ENCODE measurements around the gene PLA2G6. TPM values are rescaled to one million over a fixed set of nuclear protein-coding genes. Genes with fewer than 3 reads are reported as not detected.

The PLA2G6 gene
- total RNA-seq, 1 experiment from 2014 or later, result 29.9 TPM

- POLR2A ChIA-PET, result interaction anchor here (0.6 kb wide), 1 partner anchor 21 kb away, joined by 3 read pairs; no protein-coding TSS in a partner anchor
- ATAC-seq, result no peak
- H3K4me3 Mint-ChIP-seq, result no peak overlapping the region
- H3K27ac Mint-ChIP-seq, result no peak overlapping the region
- TF ChIP-seq E2F4 (CRISPR knock-in tag; IDR thresholded peaks at IDR 0.05; ENCODE audit: borderline replicate concordance, low read depth) (no peak), HMGA2 (CRISPR knock-in tag; IDR thresholded peaks at IDR 0.05) (no peak), MAX (CRISPR knock-in tag; IDR thresholded peaks at IDR 0.05) (no peak), CBFB (CRISPR knock-in tag; IDR thresholded peaks at IDR 0.05; ENCODE audit: low read depth) (no peak), USF1 (CRISPR knock-in tag; IDR thresholded peaks at IDR 0.05) (no peak), TEAD4 (CRISPR knock-in tag; IDR thresholded peaks at IDR 0.05) (no peak), KAT7 (CRISPR knock-in tag; IDR thresholded peaks at IDR 0.05; ENCODE audit: borderline replicate concordance) (no peak), ZNF532 (CRISPR knock-in tag; IDR thresholded peaks at IDR 0.05; ENCODE audit: borderline replicate concordance) (no peak)
- H3K27me3 Mint-ChIP-seq (ENCODE audit: low read depth), result peaks cover 31% of the 10 kb centered on the region
- no peaks in the 10 kb centered on the region for H3K9me3 Mint-ChIP-seq
- CTCF ChIA-PET, result interaction anchor here (1.3 kb wide), 1 partner anchor 92 kb away, joined by 3 read pairs; no protein-coding TSS in a partner anchor
- H3K36me3 Mint-ChIP-seq, result no peaks in the 10 kb centered on the region
- H3K4me1 Mint-ChIP-seq, result peaks cover 6% of the 10 kb centered on the region
- DNase-seq (ENCODE audit: low spot score), result no peak
Observed at GRCh38 chr22:38189104-38189503, 7.5 kb upstream of the PLA2G6 start.

- ATAC-seq (no peak), DNase-seq (ENCODE audit: low spot score) (no peak)
- no peak overlapping the region for H3K27ac Mint-ChIP-seq
- H3K4me1 Mint-ChIP-seq, result peaks cover 6% of the 10 kb centered on the region
- H3K36me3 Mint-ChIP-seq, result no peaks in the 10 kb centered on the region
- H3K9me3 Mint-ChIP-seq, result no peaks in the 10 kb centered on the region
- ChIA-PET CTCF (interaction anchor here (1.3 kb wide), 1 partner anchor 90 kb away, joined by 3 read pairs; no protein-coding TSS in a partner anchor), POLR2A (interaction anchor here (1.2 kb wide), 1 partner anchor 14 kb away, joined by 4 read pairs; the partner anchor contains the start of gene MAFF)
- peaks cover 22% of the 10 kb centered on the region for H3K27me3 Mint-ChIP-seq (ENCODE audit: low read depth)
- H3K4me3 Mint-ChIP-seq, result no peak overlapping the region
- TF ChIP-seq GTF2I (CRISPR knock-in tag; conservative IDR thresholded peaks at IDR 0.05) (no peak), ZNF416 (CRISPR knock-in tag; IDR thresholded peaks at IDR 0.05) (no peak), ZNF263 (CRISPR knock-in tag; IDR thresholded peaks at IDR 0.05; ENCODE audit: low read depth) (no peak), KAT7 (CRISPR knock-in tag; IDR thresholded peaks at IDR 0.05; ENCODE audit: borderline replicate concordance) (no peak), MAX (CRISPR knock-in tag; IDR thresholded peaks at IDR 0.05) (no peak), FOXJ3 (CRISPR knock-in tag; IDR thresholded peaks at IDR 0.05; ENCODE audit: borderline replicate concordance) (no peak), USF1 (CRISPR knock-in tag; IDR thresholded peaks at IDR 0.05) (no peak), HMGXB4 (CRISPR knock-in tag; IDR thresholded peaks at IDR 0.05) (no peak), ZNF396 (CRISPR knock-in tag; IDR thresholded peaks at IDR 0.05; ENCODE audit: borderline replicate concordance) (no peak), FOXP4 (CRISPR knock-in tag; IDR thresholded peaks at IDR 0.05) (no peak), NFE2L1 (CRISPR knock-in tag; IDR thresholded peaks at IDR 0.05) (no peak), E2F1 (CRISPR knock-in tag; IDR thresholded peaks at IDR 0.05) (no peak)
Observed at GRCh38 chr22:38187413-38188212, 6.0 kb upstream of the PLA2G6 start.
